SU-DHL-6 (cell line): ENCODE results near the gene TXNRD3.

ENCODE experiments used
- H2AFZ ChIP-seq: fragments of 200-600 bp; sonication (generic); 2 replicates; pipeline ENCODE4 v1.6.1; 2014; ENCODE audit warnings: low read depth, mild to moderate bottlenecking, moderate library complexity, mixed read lengths, antibody characterized with exemption, low read length; ENCODE audit not compliant: severe bottlenecking
- H3F3A ChIP-seq: fragments of 200-600 bp; shearing (Covaris generic); 2 replicates; pipeline ENCODE4 v1.6.0; 2016; ENCODE audit warnings: antibody characterized with exemption, mild to moderate bottlenecking; ENCODE audit not compliant: insufficient read depth
- H3K27ac ChIP-seq: fragments of 200-600 bp; sonication (generic); 2 replicates; pipeline ENCODE4 v1.5.1; 2016; ENCODE audit warnings: low read depth, mild to moderate bottlenecking, low read length, moderate library complexity, mixed read lengths
- H3K27me3 ChIP-seq: fragments of 200-600 bp; sonication (generic), shearing (Covaris generic); 2 replicates; pipeline ENCODE4 v1.6.0; 2014; ENCODE audit warnings: mild to moderate bottlenecking, low read length
- H3K36me3 ChIP-seq: fragments of 200-600 bp; sonication (generic); 2 replicates; pipeline ENCODE4 v1.6.1; 2014; ENCODE audit warnings: mild to moderate bottlenecking, low read length, mixed read lengths
- H3K4me2 ChIP-seq: fragments of 300-600, 200-600 bp; shearing (Covaris generic), sonication (generic); 2 replicates; pipeline ENCODE4 v1.6.0; 2014; ENCODE audit warnings: low read length, low read depth, mild to moderate bottlenecking; ENCODE audit not compliant: poor library complexity, severe bottlenecking
- H3K4me3 ChIP-seq: fragments of 200-600 bp; sonication (generic); 2 replicates; pipeline ENCODE4 v1.5.1; 2014; ENCODE audit warnings: antibody characterized with exemption, low read length, mild to moderate bottlenecking, mixed read lengths; ENCODE audit not compliant: insufficient read depth, poor library complexity, severe bottlenecking
- H3K79me2 ChIP-seq: fragments of 200-600 bp; sonication (generic); 2 replicates; pipeline ENCODE4 v1.6.1; 2014; ENCODE audit warnings: mild to moderate bottlenecking, low read length, moderate library complexity; ENCODE audit not compliant: insufficient read depth
- H3K9ac ChIP-seq: fragments of 200-600 bp; sonication (generic); 2 replicates; pipeline ENCODE4 v1.7.0; 2014; ENCODE audit warnings: mild to moderate bottlenecking, low read length
- H3K9me2 ChIP-seq: fragments of 200-600 bp; sonication (generic); replicated peaks from 2 replicates; pipeline ENCODE4 v1.6.1; 2014; ENCODE audit warnings: low read length; ENCODE audit not compliant: insufficient read depth
- H3K9me3 ChIP-seq: fragments of 200-600 bp; sonication (generic); 2 replicates; pipeline ENCODE4 v1.6.1; 2014; ENCODE audit warnings: low read length, mixed read lengths; ENCODE audit not compliant: insufficient read depth
- H4K20me1 ChIP-seq: fragments of 200-600 bp; sonication (generic); 2 replicates; pipeline ENCODE4 v1.6.1; 2014; ENCODE audit warnings: low read depth, mild to moderate bottlenecking, antibody characterized with exemption, low read length, moderate library complexity, mixed read lengths
- CTCF ChIP-seq: fragments of 200-600 bp; sonication (generic); IDR thresholded peaks from one replicate; pipeline ENCODE4 v1.5.1; 2017; ENCODE audit warnings: antibody characterized with exemption, mild to moderate bottlenecking, low read length, moderate library complexity; ENCODE audit not compliant: insufficient read depth, poor library complexity, severe bottlenecking
- EZH2phosphoT487 ChIP-seq: fragments of 200-600 bp; sonication (generic), shearing (Covaris generic); conservative IDR thresholded peaks from 2 replicates; pipeline ENCODE4 v1.6.1; 2018; ENCODE audit warnings: mild to moderate bottlenecking, antibody characterized with exemption, low read length, moderate library complexity, mixed read lengths

TXNRD3 gene

DNA sequence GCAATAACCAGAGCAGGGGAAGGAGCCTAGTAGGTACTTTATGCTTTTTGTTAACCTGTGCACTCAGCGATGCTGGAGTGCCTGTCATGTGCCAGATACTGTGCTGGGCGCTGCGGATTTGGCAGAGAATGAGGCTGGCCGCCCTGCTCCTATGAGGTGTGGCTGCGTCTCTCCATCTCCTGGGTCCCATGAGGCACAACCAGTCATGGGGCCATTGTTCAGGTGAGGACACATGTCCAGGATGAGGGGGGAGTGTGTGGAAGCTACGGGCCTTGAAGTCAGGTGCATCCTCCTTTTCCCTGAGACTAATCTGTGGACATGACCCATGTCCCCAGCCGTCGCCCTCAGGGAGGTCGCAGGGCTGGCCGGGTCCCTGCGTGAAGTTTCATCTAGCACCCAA is 963 bp upstream of the TXNRD3 start:
- no peaks in the 10 kb centered on the region for H3F3A ChIP-seq
- no peaks in the 10 kb centered on the region for H3K36me3 ChIP-seq
- H3K27me3 ChIP-seq: no peaks in the 10 kb centered on the region
- H2AFZ ChIP-seq: no peak overlapping the region
- H4K20me1 ChIP-seq: no peaks in the 10 kb centered on the region
- TF ChIP-seq EZH2phosphoT487 (no peak), CTCF (no peak)
- H3K4me3 ChIP-seq: no peak overlapping the region
- peaks cover 3% of the 10 kb centered on the region; the same call in 1 of the 2 replicates for H3K9me3 ChIP-seq
- no peak overlapping the region for H3K27ac ChIP-seq
- no peaks in the 10 kb centered on the region for H3K9me2 ChIP-seq
- H3K79me2 ChIP-seq: no peaks in the 10 kb centered on the region
- H3K4me2 ChIP-seq: no peak overlapping the region
- no peak overlapping the region for H3K9ac ChIP-seq

- H3K36me3 ChIP-seq: no peaks in the 10 kb centered on the region
- no peaks in the 10 kb centered on the region for H4K20me1 ChIP-seq
- TF ChIP-seq CTCF (no peak), EZH2phosphoT487 (no peak)
- no peak overlapping the region for H3K4me3 ChIP-seq
- H3K4me2 ChIP-seq: no peak overlapping the region
- H3K27me3 ChIP-seq: no peaks in the 10 kb centered on the region
- no peaks in the 10 kb centered on the region for H3K9me3 ChIP-seq
- H3K9me2 ChIP-seq: no peaks in the 10 kb centered on the region
- H3K79me2 ChIP-seq: no peaks in the 10 kb centered on the region
- no peaks in the 10 kb centered on the region for H3F3A ChIP-seq
- no peak overlapping the region for H2AFZ ChIP-seq
- no peak overlapping the region for H3K27ac ChIP-seq
- no peak overlapping the region for H3K9ac ChIP-seq
Observed at GRCh38 chr3:126649556-126650092, 5.3 kb downstream of the TXNRD3 start.

DNA sequence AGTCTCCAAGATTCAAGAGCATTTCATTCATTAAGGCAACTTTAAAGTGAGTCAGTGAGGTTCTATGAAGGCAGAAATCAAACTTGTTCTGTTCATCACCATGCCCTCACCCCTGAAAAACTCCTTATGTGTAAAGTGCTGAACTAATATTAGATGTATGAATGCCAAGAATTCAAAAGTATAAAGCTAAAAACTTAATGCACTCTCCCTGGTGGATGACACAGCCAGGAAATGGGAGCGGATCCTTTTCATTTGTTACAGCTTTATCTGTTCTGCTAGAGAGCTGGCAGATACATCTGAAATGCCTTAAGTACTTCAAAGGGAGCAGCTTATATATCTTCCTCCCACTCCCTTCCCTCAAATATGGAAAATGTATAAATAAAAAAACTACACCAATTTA is 8.2 kb downstream of the TXNRD3 start:
- TF ChIP-seq CTCF (no peak), EZH2phosphoT487 (no peak)

More for the DNA sequence above, 8.2 kb downstream of the TXNRD3 start:
- H3F3A ChIP-seq: no peaks in the 10 kb centered on the region
- no peaks in the 10 kb centered on the region for H3K27me3 ChIP-seq
- no peaks in the 10 kb centered on the region for H4K20me1 ChIP-seq
- H3K36me3 ChIP-seq: no peaks in the 10 kb centered on the region
- H3K9me2 ChIP-seq: no peaks in the 10 kb centered on the region
- no peak overlapping the region for H2AFZ ChIP-seq
- H3K4me3 ChIP-seq: no peak overlapping the region
- H3K79me2 ChIP-seq: no peaks in the 10 kb centered on the region
- no peaks in the 10 kb centered on the region for H3K9me3 ChIP-seq
- H3K27ac ChIP-seq: no peak overlapping the region
- no peak overlapping the region for H3K4me2 ChIP-seq
- H3K9ac ChIP-seq: no peak overlapping the region
